HUES6 (cell line): ENCODE data around the gene USP4.

Source experiments
- H3K27ac ChIP-seq: 2 replicates; pipeline ENCODE4 v1.7.0; 2013; ENCODE audit warnings: low read depth, mild to moderate bottlenecking, low read length, inconsistent platforms
- H3K27me3 ChIP-seq: 2 replicates; pipeline ENCODE4 v1.6.1; 2013; ENCODE audit warnings: low read length; ENCODE audit not compliant: control insufficient read depth, insufficient read depth
- H3K36me3 ChIP-seq: 2 replicates; pipeline ENCODE4 v1.6.1; 2013; ENCODE audit warnings: low read length; ENCODE audit not compliant: control insufficient read depth, insufficient read depth
- H3K4me1 ChIP-seq: 2 replicates; pipeline ENCODE4 v1.6.1; 2013; ENCODE audit warnings: low read length; ENCODE audit not compliant: control insufficient read depth, insufficient read depth
- H3K4me3 ChIP-seq: 2 replicates; pipeline ENCODE4 v1.5.1; 2013; ENCODE audit warnings: low read depth, low read length
- H3K9ac ChIP-seq: one replicate; pipeline ENCODE4 v1.6.1; 2013; ENCODE audit warnings: mild to moderate bottlenecking, low read length
- H3K9me3 ChIP-seq: 2 replicates; pipeline ENCODE4 v1.6.1; 2013; ENCODE audit warnings: low read depth, low read length; ENCODE audit not compliant: control insufficient read depth, insufficient read depth

USP4 gene

GRCh38 chr3:49327485-49327884 lies 12.4 kb downstream of the USP4 start:
- Histone ChIP-seq H3K9me3 (no peaks in the 10 kb centered on the region), H3K4me3 (no peak overlapping the region), H3K27me3 (no peaks in the 10 kb centered on the region), H3K9ac (no peak overlapping the region), H3K27ac (no peak overlapping the region), H3K4me1 (no peaks in the 10 kb centered on the region), H3K36me3 (peaks cover 55% of the 10 kb centered on the region)

- no peaks in the 10 kb centered on the region for H3K4me1 ChIP-seq
- peaks cover 60% of the 10 kb centered on the region for H3K36me3 ChIP-seq
- H3K27me3 ChIP-seq, result no peaks in the 10 kb centered on the region
- H3K27ac ChIP-seq, result no peak overlapping the region
- no peaks in the 10 kb centered on the region for H3K9me3 ChIP-seq
- H3K9ac ChIP-seq, result no peak overlapping the region
- H3K4me3 ChIP-seq, result no peak overlapping the region
These were observed 15.1 kb downstream of the USP4 start for GRCh38 chr3:49324768-49325167.

- H3K27me3 ChIP-seq, result no peaks in the 10 kb centered on the region
- peaks cover 33% of the 10 kb centered on the region for H3K36me3 ChIP-seq
- H3K4me3 ChIP-seq, result no peak overlapping the region
- no peaks in the 10 kb centered on the region for H3K4me1 ChIP-seq
- H3K9me3 ChIP-seq, result no peaks in the 10 kb centered on the region
- H3K27ac ChIP-seq, result no peak overlapping the region
- H3K9ac ChIP-seq, result no peak overlapping the region
These were observed 23.0 kb downstream of the USP4 start for GRCh38 chr3:49316696-49317457.

- Histone ChIP-seq H3K27ac (no peak overlapping the region), H3K9ac (no peak overlapping the region), H3K4me1 (no peaks in the 10 kb centered on the region), H3K36me3 (peaks cover 35% of the 10 kb centered on the region), H3K9me3 (no peaks in the 10 kb centered on the region), H3K27me3 (no peaks in the 10 kb centered on the region), H3K4me3 (no peak overlapping the region)
These were observed 25.8 kb downstream of the USP4 start for GRCh38 chr3:49313896-49314688.

- Histone ChIP-seq H3K4me1 (no peaks in the 10 kb centered on the region), H3K4me3 (no peak overlapping the region), H3K9me3 (no peaks in the 10 kb centered on the region), H3K27me3 (no peaks in the 10 kb centered on the region), H3K36me3 (peaks cover 39% of the 10 kb centered on the region), H3K9ac (no peak overlapping the region), H3K27ac (no peak overlapping the region)
These were observed 28.6 kb downstream of the USP4 start for GRCh38 chr3:49311283-49311682.

- Histone ChIP-seq H3K9me3 (no peaks in the 10 kb centered on the region), H3K27ac (no peak overlapping the region), H3K9ac (no peak overlapping the region), H3K36me3 (peaks cover 42% of the 10 kb centered on the region), H3K4me3 (no peak overlapping the region), H3K4me1 (no peaks in the 10 kb centered on the region), H3K27me3 (no peaks in the 10 kb centered on the region)
These were observed 29.2 kb downstream of the USP4 start for GRCh38 chr3:49310677-49311076.

- Histone ChIP-seq H3K27ac (no peak overlapping the region), H3K36me3 (peaks cover 57% of the 10 kb centered on the region), H3K4me1 (no peaks in the 10 kb centered on the region), H3K9me3 (no peaks in the 10 kb centered on the region), H3K4me3 (no peak overlapping the region), H3K9ac (no peak overlapping the region), H3K27me3 (no peaks in the 10 kb centered on the region)
These were observed 34.2 kb downstream of the USP4 start for GRCh38 chr3:49305608-49306007.

GRCh38 chr3:49302613-49303012 lies 37.2 kb downstream of the USP4 start:
- H3K9ac ChIP-seq, result no peak overlapping the region
- H3K27ac ChIP-seq, result no peak overlapping the region
- H3K4me1 ChIP-seq, result no peaks in the 10 kb centered on the region
- H3K9me3 ChIP-seq, result no peaks in the 10 kb centered on the region
- peaks cover 61% of the 10 kb centered on the region for H3K36me3 ChIP-seq
- no peak overlapping the region for H3K4me3 ChIP-seq
- no peaks in the 10 kb centered on the region for H3K27me3 ChIP-seq

- H3K27me3 ChIP-seq, result no peaks in the 10 kb centered on the region
- peaks cover 62% of the 10 kb centered on the region for H3K36me3 ChIP-seq
- H3K9ac ChIP-seq, result no peak overlapping the region
- no peak overlapping the region for H3K4me3 ChIP-seq
- no peaks in the 10 kb centered on the region for H3K4me1 ChIP-seq
- no peaks in the 10 kb centered on the region for H3K9me3 ChIP-seq
- no peak overlapping the region for H3K27ac ChIP-seq
These were observed 39.3 kb downstream of the USP4 start for GRCh38 chr3:49300595-49300994.

GRCh38 chr3:49298511-49298910 lies 41.3 kb downstream of the USP4 start:
- Histone ChIP-seq H3K27me3 (no peaks in the 10 kb centered on the region), H3K36me3 (peaks cover 68% of the 10 kb centered on the region), H3K9me3 (no peaks in the 10 kb centered on the region), H3K9ac (no peak overlapping the region), H3K4me1 (no peaks in the 10 kb centered on the region), H3K27ac (no peak overlapping the region), H3K4me3 (no peak overlapping the region)

GRCh38 chr3:49296781-49297411 lies 43.0 kb downstream of the USP4 start:
- no peaks in the 10 kb centered on the region for H3K27me3 ChIP-seq
- no peak overlapping the region for H3K4me3 ChIP-seq
- H3K27ac ChIP-seq, result no peak overlapping the region
- no peaks in the 10 kb centered on the region for H3K4me1 ChIP-seq
- H3K9ac ChIP-seq, result no peak overlapping the region
- H3K9me3 ChIP-seq, result no peaks in the 10 kb centered on the region
- peaks cover 68% of the 10 kb centered on the region for H3K36me3 ChIP-seq
